Upper lobe of left lung (tissue), 6 donors: Measurements from ENCODE around the gene VWA8. TPM values are rescaled to one million over a fixed set of nuclear protein-coding genes. Genes with fewer than 3 reads are reported as not detected.
A peak's percentile ranks its signal among the peaks of the same experiment; 100 is the strongest.

Experiments
- ATAC-seq, 2 donors: fragments of 200-7000 bp; cut with Tn5 transposase; one replicate each; pipeline ENCODE4 v1.9.1; 2022; ENCODE audit warnings: mild to moderate bottlenecking in 2 of 2, moderate library complexity in 2 of 2; ENCODE audit not compliant: low FRiP score in 2 of 2
- DNase-seq, 2 donors: peaks; one replicate each; pipeline ENCODE4 v3.0.0-alpha.2; 2019 to 2020
- H3K27ac ChIP-seq, 4 donors: fragments of 200-600 bp; sonication (generic); one replicate each; pipeline ENCODE4 v1.5.1; 2016 to 2019
- H3K27me3 ChIP-seq, 4 donors: fragments of 200-600 bp; sonication (generic); one replicate each; pipeline ENCODE4 v1.5.1; 2017 to 2019
- H3K36me3 ChIP-seq, 4 donors: fragments of 200-600 bp; sonication (generic); one replicate each; pipeline ENCODE4 v1.5.1; 2016 to 2019
- H3K4me1 ChIP-seq, 4 donors: fragments of 200-600 bp; sonication (generic); one replicate each; pipeline ENCODE4 v1.5.1; 2018 to 2019
- H3K4me3 ChIP-seq, 4 donors: fragments of 200-600 bp; sonication (generic); one replicate each; pipeline ENCODE4 v1.5.1; 2017 to 2019; ENCODE audit warnings: mild to moderate bottlenecking in 2 of 4, moderate library complexity in 1 of 4
- H3K9me3 ChIP-seq, 4 donors: fragments of 200-600 bp; sonication (generic); one replicate each; pipeline ENCODE4 v1.5.1; 2018 to 2019
- EP300 ChIP-seq, 4 donors: sonication (generic); formaldehyde crosslinking; IDR thresholded peaks; one replicate each; pipeline ENCODE4 v1.5.1; 2017; ENCODE audit warnings: antibody characterized with exemption in 4 of 4, control low read depth in 2 of 4
- POLR2A ChIP-seq, 4 donors: fragments of 450-650 bp; IDR thresholded peaks; one replicate each; pipeline ENCODE4 v1.5.1; 2016 to 2017; ENCODE audit warnings: antibody characterized with exemption in 4 of 4, mild to moderate bottlenecking in 2 of 4
- POLR2AphosphoS5 ChIP-seq, 2 donors: sonication (generic); formaldehyde crosslinking; IDR thresholded peaks; one replicate each; pipeline ENCODE4 v1.5.1; 2017; ENCODE audit warnings: antibody characterized with exemption in 2 of 2
- WGBS, 2 donors: methylation state at CpG; one replicate each; pipeline ENCODE4 v1.1.5; 2017 to 2018; 5-methylcytosine and 5-hydroxymethylcytosine counted together
- total RNA-seq, 6 donors: library from RNA; depleted of rRNA in 4 of 6; stranded (reverse); fragments of >200 nt in 4 of 6; gene quantifications; one replicate each; pipeline versions ENCODE4 v1.1.0 to v1.2.1, GENCODE V29; 2016 to 2021
- TF ChIP-seq, protein P1 (sequence below), 6 experiments: fragments of 450-650 bp in 4 of 6; fragments of 200-600 bp in 2 of 6; sonication (generic) in 2 of 6; IDR thresholded peaks; one replicate each; pipeline ENCODE4 v1.5.1; 2016 to 2019; ENCODE audit warnings: antibody characterized with exemption in 6 of 6
- donor health status: DM: no; HTN: no; CAD: no; lungs with moderate emphysema.
- donor health status: DM: no; HTN: yes; CAD: no; lungs with severe emphysema.

VWA8 gene
- total RNA-seq, 6 donors from 2014 or later, result 15.0 to 39.8 (median 16.9) TPM

DNA sequence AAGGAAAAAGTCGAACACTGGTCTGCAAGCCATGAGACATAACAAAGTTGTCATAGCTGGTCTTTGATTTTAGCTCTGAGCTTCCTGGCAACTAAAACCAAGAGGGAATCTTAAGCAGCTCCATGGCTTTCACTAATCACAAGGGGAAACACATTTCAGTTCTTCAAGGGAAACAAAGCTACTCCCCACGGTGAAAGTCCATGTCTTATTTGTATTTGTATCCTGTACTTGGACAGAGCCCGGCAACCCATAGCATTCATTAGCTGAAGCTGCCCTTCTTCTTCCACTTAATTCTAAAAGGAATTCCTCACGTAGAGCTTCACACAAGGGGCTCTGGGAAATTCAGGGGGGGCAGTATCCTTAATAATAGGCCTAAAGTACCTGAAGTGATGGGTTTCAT lies 374.7 kb downstream of the VWA8 start:
- WGBS, 2 donors, result 82% methylated on average over 4 of the region's 4 CpGs
- Histone ChIP-seq H3K4me3 (no peak overlapping the region), H3K27ac (no peak overlapping the region), H3K9me3 (no peaks in the 10 kb centered on the region), H3K4me1 (peaks cover 0 to 5% (median 0%) of the 10 kb centered on the region in 4 donors), H3K27me3 (no peaks in the 10 kb centered on the region), H3K36me3 (peaks cover 0 to 7% (median 0%) of the 10 kb centered on the region in 4 donors)
- TF ChIP-seq EP300 (IDR thresholded peaks at IDR 0.05) (no peak), POLR2A (IDR thresholded peaks at IDR 0.05) (no peak), POLR2AphosphoS5 (IDR thresholded peaks at IDR 0.05) (no peak)
- TF ChIP-seq, protein P1, sequence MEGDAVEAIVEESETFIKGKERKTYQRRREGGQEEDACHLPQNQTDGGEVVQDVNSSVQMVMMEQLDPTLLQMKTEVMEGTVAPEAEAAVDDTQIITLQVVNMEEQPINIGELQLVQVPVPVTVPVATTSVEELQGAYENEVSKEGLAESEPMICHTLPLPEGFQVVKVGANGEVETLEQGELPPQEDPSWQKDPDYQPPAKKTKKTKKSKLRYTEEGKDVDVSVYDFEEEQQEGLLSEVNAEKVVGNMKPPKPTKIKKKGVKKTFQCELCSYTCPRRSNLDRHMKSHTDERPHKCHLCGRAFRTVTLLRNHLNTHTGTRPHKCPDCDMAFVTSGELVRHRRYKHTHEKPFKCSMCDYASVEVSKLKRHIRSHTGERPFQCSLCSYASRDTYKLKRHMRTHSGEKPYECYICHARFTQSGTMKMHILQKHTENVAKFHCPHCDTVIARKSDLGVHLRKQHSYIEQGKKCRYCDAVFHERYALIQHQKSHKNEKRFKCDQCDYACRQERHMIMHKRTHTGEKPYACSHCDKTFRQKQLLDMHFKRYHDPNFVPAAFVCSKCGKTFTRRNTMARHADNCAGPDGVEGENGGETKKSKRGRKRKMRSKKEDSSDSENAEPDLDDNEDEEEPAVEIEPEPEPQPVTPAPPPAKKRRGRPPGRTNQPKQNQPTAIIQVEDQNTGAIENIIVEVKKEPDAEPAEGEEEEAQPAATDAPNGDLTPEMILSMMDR (IDR thresholded peaks at IDR 0.05), result no peak
- ATAC-seq (no peak), DNase-seq (no peak)

DNA sequence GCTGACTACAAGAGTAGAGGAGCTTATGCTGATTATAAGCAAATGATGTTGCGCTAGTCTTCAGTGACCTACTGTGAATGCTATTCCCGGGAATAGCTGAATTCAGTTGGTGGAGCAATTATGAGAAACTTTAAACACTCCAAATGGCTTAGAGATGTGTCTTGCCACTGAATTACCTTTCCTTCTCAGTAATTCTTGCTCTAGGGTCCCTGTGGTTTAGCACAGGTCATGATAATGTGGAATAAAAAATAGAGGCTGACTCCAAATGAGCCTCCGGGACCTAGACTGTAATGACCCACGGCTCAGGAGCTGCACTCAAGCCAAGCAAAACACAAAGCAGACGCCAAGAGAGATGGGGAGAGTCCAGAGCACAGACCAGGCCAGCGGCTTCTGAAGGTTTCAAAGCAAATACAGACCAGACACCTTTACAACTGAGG lies 378.9 kb downstream of the VWA8 start:
- Histone ChIP-seq H3K9me3 (no peaks in the 10 kb centered on the region), H3K4me1 (peaks cover 0 to 9% (median 5%) of the 10 kb centered on the region in 4 donors), H3K4me3 (no peak overlapping the region), H3K27me3 (no peaks in the 10 kb centered on the region), H3K36me3 (no peaks in the 10 kb centered on the region), H3K27ac (no peak overlapping the region)
- TF ChIP-seq POLR2A (IDR thresholded peaks at IDR 0.05), result no peak
- TF ChIP-seq, protein P1 (IDR thresholded peaks at IDR 0.05), result no peak
- TF ChIP-seq POLR2AphosphoS5 (IDR thresholded peaks at IDR 0.05), result no peak
- no peak for TF ChIP-seq EP300 (IDR thresholded peaks at IDR 0.05)
- no peak for DNase-seq
- 93 to 98% methylated on average over 6 of the region's 6 CpGs for WGBS, 2 donors
- peak in 1 of 2 donors; percentile 64 for ATAC-seq

DNA sequence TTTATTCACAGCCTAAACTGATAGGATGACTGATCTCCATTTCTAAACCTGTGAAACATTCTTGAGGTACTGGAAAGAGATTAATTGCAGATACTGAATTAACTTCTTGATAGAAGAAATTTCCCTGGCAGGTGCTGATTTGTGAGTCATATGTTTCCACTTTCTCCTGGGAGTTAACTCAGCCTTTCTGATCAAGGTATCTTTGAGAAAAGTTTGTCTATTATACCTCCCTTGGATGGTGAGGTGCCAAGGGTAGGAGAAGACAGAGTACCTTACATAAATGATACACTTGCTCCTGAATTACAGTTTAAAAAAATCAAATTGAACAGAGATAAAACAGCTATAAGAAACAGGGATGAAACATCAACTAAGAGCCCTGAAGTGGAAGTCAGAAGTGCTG lies 380.6 kb downstream of the VWA8 start:
- ATAC-seq (no peak), DNase-seq (no peak)
- Histone ChIP-seq H3K4me1 (peaks cover 0 to 13% (median 8%) of the 10 kb centered on the region in 4 donors), H3K9me3 (no peaks in the 10 kb centered on the region), H3K27ac (no peak overlapping the region), H3K4me3 (no peak overlapping the region), H3K36me3 (no peaks in the 10 kb centered on the region), H3K27me3 (no peaks in the 10 kb centered on the region)
- TF ChIP-seq EP300 (IDR thresholded peaks at IDR 0.05) (no peak), POLR2AphosphoS5 (IDR thresholded peaks at IDR 0.05) (no peak), POLR2A (IDR thresholded peaks at IDR 0.05) (no peak)
- TF ChIP-seq, protein P1 (IDR thresholded peaks at IDR 0.05), result no peak

DNA sequence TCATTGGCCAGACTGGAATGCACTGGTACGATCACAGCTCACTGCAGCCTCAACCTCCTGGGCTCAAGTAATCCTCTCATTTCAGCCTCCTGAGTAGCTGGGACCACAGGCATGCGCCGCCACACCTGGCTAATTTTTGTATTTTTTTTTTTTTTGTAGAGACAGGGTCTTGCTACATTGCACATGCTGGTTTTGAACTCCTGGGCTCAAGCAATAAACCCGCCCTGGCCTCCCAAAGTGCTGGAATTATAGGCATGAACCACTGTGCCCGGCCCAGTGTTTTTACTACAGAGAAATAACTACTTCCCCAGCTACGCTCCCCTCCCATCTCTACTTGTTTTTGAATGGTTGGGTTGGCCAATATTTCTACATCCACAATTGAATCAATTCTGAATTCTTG lies 381.0 kb downstream of the VWA8 start:
- no peaks in the 10 kb centered on the region for H3K27me3 ChIP-seq
- ATAC-seq (no peak), DNase-seq (no peak)
- H3K27ac ChIP-seq, result no peak overlapping the region
- 93 to 97% methylated on average over 6 of the region's 6 CpGs for WGBS, 2 donors
- H3K36me3 ChIP-seq, result no peaks in the 10 kb centered on the region
- H3K9me3 ChIP-seq, result no peaks in the 10 kb centered on the region
- peaks cover 0 to 13% (median 8%) of the 10 kb centered on the region in 4 donors for H3K4me1 ChIP-seq
- no peak for TF ChIP-seq POLR2AphosphoS5 (IDR thresholded peaks at IDR 0.05)
- TF ChIP-seq EP300 (IDR thresholded peaks at IDR 0.05), result no peak
- no peak for TF ChIP-seq POLR2A (IDR thresholded peaks at IDR 0.05)
- TF ChIP-seq, protein P1 (IDR thresholded peaks at IDR 0.05), result no peak
- H3K4me3 ChIP-seq, result no peak overlapping the region

DNA sequence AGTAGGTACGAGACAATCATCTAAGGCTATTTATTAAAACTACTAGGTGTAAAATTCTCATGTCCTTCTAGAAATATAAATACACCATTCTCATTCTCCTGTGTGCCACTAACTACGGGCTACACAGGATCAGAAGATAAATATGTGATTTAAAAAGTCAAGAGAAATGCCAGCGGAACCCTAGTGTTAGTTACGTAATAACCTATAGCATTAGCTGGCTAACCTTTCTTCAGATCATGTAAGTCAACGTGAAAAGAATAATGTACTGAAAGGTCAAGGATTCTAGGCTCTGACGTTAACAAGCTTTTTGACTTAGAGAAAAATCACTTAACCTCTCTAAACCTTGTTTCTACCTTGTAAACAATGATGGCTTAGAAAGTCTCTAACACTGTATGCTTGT lies 381.7 kb downstream of the VWA8 start:
- TF ChIP-seq POLR2AphosphoS5 (IDR thresholded peaks at IDR 0.05), result no peak
- H3K27ac ChIP-seq, result no peak overlapping the region
- no peaks in the 10 kb centered on the region for H3K27me3 ChIP-seq
- no peaks in the 10 kb centered on the region for H3K9me3 ChIP-seq
- WGBS, 2 donors, result 89 to 92% methylated on average over 6 of the region's 6 CpGs
- no peak overlapping the region for H3K4me3 ChIP-seq
- DNase-seq (no peak), ATAC-seq (no peak)
- peaks cover 0 to 13% (median 8%) of the 10 kb centered on the region in 4 donors for H3K4me1 ChIP-seq
- H3K36me3 ChIP-seq, result no peaks in the 10 kb centered on the region
